Body of pancreas (tissue), 4 donors: ENCODE results near the gene TPP1.

Source experiments
- POLR2A ChIP-seq, 3 donors: fragments of 450-650 bp; IDR thresholded peaks; one replicate each; pipeline ENCODE4 v1.6.1; 2016; ENCODE audit warnings: antibody characterized with exemption in 3 of 3, mild to moderate bottlenecking in 2 of 3
- TF ChIP-seq, protein P1 (sequence below), 7 experiments: fragments of 450-650 bp in 4 of 7; fragments of 200-600 bp in 3 of 7; sonication (generic) in 3 of 7; IDR thresholded peaks; one replicate each; pipeline ENCODE4 v1.5.1; 2016 to 2019; ENCODE audit warnings: antibody characterized with exemption in 7 of 7

DNA sequence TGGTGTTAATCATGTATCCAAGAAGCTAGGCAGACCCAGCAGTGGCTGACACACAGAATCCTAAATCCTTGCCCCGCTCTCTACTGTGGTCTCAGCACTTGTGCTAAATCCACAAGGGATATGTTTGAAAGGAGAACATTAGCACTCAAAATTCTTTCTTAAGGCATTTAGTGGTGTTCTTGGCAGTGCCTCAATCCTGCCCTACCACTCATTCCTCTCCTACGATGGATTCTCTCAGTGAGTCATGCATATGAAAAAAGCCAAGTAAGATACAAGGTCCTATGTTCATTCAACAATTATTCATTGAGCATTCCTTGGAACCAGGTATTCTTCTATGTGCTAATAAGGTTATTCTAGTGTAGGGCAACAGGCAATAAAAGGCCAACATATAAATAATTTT is 47.0 kb downstream of the TPP1 start:
- TF ChIP-seq, protein P1, sequence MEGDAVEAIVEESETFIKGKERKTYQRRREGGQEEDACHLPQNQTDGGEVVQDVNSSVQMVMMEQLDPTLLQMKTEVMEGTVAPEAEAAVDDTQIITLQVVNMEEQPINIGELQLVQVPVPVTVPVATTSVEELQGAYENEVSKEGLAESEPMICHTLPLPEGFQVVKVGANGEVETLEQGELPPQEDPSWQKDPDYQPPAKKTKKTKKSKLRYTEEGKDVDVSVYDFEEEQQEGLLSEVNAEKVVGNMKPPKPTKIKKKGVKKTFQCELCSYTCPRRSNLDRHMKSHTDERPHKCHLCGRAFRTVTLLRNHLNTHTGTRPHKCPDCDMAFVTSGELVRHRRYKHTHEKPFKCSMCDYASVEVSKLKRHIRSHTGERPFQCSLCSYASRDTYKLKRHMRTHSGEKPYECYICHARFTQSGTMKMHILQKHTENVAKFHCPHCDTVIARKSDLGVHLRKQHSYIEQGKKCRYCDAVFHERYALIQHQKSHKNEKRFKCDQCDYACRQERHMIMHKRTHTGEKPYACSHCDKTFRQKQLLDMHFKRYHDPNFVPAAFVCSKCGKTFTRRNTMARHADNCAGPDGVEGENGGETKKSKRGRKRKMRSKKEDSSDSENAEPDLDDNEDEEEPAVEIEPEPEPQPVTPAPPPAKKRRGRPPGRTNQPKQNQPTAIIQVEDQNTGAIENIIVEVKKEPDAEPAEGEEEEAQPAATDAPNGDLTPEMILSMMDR (IDR thresholded peaks at IDR 0.05), result no peak
- TF ChIP-seq POLR2A (IDR thresholded peaks at IDR 0.05), result no peak
